Cerebellar nuclear complex (tissue), 1 donor: ENCODE results near the gene SEMA4C.

Source experiments
- DNase-seq, 2 experiments: peaks; one replicate each; lab custom pipeline; 2025; lab: John Stamatoyannopoulos, UW

The SEMA4C gene

GRCh38 chr2:96881349-96882195 lies 11.7 kb upstream of the SEMA4C start:
- no peak for DNase-seq

- DNase-seq: no peak
These were observed 11.0 kb upstream of the SEMA4C start for GRCh38 chr2:96880891-96881273.

GRCh38 chr2:96879545-96880040 lies 9.7 kb upstream of the SEMA4C start:
- DNase-seq: no peak

GRCh38 chr2:96878796-96879544 lies 9.1 kb upstream of the SEMA4C start:
- peak; percentile 19 to 80 for DNase-seq

- no peak for DNase-seq
These were observed 8.3 kb upstream of the SEMA4C start for GRCh38 chr2:96878171-96878570.

GRCh38 chr2:96877631-96878092 lies 7.8 kb upstream of the SEMA4C start:
- no peak for DNase-seq

GRCh38 chr2:96877042-96877451 lies 7.2 kb upstream of the SEMA4C start:
- no peak for DNase-seq

GRCh38 chr2:96876269-96877041 lies 6.6 kb upstream of the SEMA4C start:
- no peak for DNase-seq

- no peak for DNase-seq
These were observed 5.8 kb upstream of the SEMA4C start for GRCh38 chr2:96875498-96876268.

GRCh38 chr2:96874198-96874831 lies 4.4 kb upstream of the SEMA4C start:
- no peak for DNase-seq

- no peak for DNase-seq
These were observed 3.8 kb upstream of the SEMA4C start for GRCh38 chr2:96873651-96874096.

GRCh38 chr2:96872591-96873349 lies 2.9 kb upstream of the SEMA4C start:
- no peak for DNase-seq

- peak in 1 of 2 experiments; percentile 5 for DNase-seq
These were observed 861 bp upstream of the SEMA4C start for GRCh38 chr2:96870626-96871255.

- DNase-seq: no peak
These were observed 529 bp downstream of the SEMA4C start for GRCh38 chr2:96869281-96869821.

GRCh38 chr2:96868555-96869280 lies 1.2 kb downstream of the SEMA4C start:
- DNase-seq: no peak

GRCh38 chr2:96867756-96868554 lies 1.9 kb downstream of the SEMA4C start:
- peak; percentile 20 to 63 for DNase-seq

- DNase-seq: no peak
These were observed 2.7 kb downstream of the SEMA4C start for GRCh38 chr2:96866986-96867755.
